ENCODE data around the gene TPP2.

DNA sequence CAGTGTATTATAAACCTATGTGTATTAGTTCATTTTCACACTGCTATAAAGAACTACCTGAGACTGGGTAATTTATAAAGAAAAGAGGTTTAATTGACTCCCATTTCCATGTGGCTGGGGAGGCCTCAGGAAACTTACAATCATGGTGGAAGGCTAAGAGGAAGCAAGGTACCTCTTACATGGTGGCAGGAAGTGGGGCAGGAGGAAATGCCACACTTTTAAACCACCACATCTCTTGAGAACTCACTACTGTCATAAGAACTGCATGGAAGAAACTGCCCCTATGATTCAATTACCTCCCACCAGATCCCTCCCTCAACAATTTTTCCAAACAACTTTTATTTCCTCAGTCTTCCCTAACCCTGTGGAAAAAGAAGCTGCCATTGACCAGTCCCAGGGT is 14.5 kb upstream of the TPP2 start:
- TF ChIP-seq, protein P1, sequence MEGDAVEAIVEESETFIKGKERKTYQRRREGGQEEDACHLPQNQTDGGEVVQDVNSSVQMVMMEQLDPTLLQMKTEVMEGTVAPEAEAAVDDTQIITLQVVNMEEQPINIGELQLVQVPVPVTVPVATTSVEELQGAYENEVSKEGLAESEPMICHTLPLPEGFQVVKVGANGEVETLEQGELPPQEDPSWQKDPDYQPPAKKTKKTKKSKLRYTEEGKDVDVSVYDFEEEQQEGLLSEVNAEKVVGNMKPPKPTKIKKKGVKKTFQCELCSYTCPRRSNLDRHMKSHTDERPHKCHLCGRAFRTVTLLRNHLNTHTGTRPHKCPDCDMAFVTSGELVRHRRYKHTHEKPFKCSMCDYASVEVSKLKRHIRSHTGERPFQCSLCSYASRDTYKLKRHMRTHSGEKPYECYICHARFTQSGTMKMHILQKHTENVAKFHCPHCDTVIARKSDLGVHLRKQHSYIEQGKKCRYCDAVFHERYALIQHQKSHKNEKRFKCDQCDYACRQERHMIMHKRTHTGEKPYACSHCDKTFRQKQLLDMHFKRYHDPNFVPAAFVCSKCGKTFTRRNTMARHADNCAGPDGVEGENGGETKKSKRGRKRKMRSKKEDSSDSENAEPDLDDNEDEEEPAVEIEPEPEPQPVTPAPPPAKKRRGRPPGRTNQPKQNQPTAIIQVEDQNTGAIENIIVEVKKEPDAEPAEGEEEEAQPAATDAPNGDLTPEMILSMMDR (IDR thresholded peaks at IDR 0.05; ENCODE audit: low read depth, low read length), result no peak
- no peak for TF ChIP-seq EZH2phosphoT487 (IDR thresholded peaks at IDR 0.05; ENCODE audit: low read depth)
